EL (cell line): ENCODE results near the gene DENND1A.

ENCODE experiments used
- DNase-seq: peaks from one replicate; pipeline ENCODE4 v3.0.0-alpha.2; 2016

Gene DENND1A

DNA sequence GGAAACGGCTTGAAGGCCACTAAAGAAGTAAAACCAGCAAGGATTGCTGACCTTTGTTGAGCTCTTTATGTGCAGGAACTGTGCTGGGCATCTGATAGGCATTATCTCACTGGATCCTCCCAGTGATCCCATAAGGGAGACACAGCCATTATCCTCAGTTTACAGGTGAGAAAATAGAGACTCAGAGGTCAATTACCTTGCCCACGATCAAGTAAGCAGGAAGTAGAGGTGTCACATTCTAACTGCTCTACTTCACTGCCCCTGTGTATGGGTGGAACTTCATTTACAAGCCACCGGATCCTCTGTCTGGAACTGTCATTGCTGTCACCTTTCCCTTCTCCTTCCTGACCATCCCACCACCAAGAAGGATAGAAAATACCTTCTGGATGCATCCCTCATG lies 325.1 kb downstream of the DENND1A start:
- no peak for DNase-seq

DNA sequence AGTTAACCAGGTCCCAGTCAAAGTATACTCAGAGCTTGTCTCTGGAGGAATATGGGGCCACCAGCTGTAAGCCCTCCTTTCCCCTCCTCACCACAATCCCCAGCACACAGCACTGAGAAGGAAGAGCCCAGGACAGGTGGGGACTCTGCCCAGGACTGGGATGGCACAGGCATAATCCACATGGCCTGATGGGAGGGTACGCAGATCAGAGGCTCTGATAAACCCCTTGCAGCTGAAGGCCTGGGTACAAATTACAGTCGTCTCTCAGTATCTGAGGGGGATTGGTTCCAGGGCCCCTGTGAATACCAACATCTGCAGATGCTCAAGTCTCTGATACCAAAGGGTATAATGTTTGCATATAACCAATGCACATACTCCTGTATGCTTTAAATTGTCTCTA lies 328.1 kb downstream of the DENND1A start:
- DNase-seq = no peak

GRCh38 chr9:123599781-123600180 lies 330.1 kb downstream of the DENND1A start:
- no peak for DNase-seq

DNA sequence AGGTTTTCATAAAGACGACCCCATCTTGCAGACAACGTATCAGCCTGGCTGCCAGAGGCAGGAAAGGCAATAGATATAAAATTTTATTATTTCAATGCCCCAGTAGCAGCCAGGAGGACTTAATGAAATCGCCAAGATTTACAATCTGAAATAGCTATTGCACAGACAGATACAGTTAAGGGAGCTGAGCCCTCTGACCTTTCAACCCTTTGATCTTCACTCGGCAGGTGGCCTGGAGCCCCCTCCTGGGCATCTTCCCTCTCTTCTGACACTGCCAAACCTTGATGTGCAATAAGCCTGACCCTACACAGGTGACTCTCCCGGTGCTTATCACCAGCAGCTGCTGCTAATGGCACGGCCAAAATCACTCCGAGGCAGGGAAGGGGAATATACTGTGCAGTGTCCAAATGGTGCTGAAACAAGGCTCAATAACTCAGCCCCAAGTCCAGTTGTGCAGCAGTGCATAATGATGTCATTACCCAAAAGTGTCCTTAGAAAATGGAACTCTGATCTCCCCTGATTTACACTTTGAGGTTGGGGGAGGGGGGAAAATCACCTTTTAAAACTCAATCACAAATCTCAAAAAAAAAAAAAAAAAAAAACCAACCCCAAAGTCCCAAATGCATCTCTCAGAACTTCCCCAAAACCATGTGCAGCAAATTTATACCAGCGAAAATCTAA lies 331.9 kb downstream of the DENND1A start:
- DNase-seq = no peak

DNA sequence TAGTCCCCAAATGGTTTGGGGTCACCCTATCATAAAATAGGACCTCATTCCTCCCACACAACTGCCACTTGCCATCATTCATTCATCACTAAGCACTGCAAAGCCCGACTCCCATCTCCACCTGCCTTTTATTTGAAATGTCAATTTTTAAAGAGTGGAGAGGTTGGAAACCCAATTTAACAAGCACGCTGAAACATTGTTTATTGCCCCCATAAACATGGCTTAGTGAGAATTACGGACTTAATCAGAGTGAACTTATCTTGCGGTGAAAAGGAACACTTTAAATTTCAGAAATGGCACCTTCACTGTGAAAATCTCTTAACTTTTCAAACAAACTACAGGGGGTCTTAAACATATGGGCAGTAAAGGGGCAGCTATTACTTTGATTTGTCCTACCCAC lies 332.9 kb downstream of the DENND1A start:
- DNase-seq = no peak

GRCh38 chr9:123591283-123591682 lies 338.6 kb downstream of the DENND1A start:
- no peak for DNase-seq

GRCh38 chr9:123590499-123590898 lies 339.4 kb downstream of the DENND1A start:
- DNase-seq = no peak

- no peak for DNase-seq
Observed at GRCh38 chr9:123589361-123590239, 340.3 kb downstream of the DENND1A start.

- DNase-seq = no peak
Observed at GRCh38 chr9:123586275-123586674, 343.7 kb downstream of the DENND1A start.

DNA sequence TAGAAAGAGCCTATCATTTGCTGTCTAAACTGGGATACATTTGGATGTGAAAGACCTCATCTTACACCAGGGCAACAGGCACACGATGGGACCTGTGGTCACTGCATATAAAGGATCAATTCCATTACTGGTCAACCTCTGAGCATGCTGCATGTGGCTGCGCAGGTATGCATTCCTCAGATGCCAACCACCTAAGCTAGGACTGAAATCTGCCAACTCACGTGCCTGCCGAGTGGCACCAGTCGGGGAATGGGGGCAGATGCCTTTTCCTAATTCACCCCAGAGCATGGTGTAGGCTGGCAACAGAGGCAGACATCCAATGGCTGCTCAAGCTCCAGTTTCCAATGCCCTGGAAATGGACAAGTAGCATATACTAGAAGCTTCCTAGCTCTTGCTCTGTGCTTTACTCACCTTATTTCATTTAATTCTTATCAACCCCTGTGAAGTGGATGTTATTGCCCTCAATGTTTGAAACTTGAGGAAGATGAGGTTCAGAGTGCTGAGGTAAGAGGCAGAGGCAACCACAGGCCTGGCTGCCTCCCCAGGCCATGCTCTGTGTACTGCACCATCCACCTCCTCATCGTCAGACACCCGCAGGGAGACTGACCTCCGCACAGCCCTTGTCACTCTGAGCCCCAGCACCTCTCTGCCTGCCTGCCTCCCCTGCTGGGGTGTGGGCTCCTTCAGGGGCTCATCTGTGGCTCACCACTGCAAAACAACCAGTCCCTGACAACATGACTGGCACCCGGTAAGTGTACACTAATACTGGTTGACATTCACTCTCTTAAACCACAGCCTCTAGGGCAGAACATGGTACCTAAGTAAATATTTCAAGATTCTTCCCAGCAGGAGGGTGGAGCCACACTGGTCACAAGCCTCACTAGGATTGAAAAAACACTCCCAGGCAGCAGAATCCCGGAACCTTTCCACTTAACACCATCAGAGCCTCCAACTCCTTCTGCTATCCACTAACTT lies 345.4 kb downstream of the DENND1A start:
- DNase-seq = no peak

- DNase-seq = no peak
Observed at GRCh38 chr9:123583646-123584045, 346.3 kb downstream of the DENND1A start.

GRCh38 chr9:123571240-123571639 lies 358.7 kb downstream of the DENND1A start:
- no peak for DNase-seq

- DNase-seq = peak; percentile 37
Observed at GRCh38 chr9:123568691-123569688, 360.9 kb downstream of the DENND1A start.

- no peak for DNase-seq
Observed at GRCh38 chr9:123567013-123567412, 362.9 kb downstream of the DENND1A start.

DNA sequence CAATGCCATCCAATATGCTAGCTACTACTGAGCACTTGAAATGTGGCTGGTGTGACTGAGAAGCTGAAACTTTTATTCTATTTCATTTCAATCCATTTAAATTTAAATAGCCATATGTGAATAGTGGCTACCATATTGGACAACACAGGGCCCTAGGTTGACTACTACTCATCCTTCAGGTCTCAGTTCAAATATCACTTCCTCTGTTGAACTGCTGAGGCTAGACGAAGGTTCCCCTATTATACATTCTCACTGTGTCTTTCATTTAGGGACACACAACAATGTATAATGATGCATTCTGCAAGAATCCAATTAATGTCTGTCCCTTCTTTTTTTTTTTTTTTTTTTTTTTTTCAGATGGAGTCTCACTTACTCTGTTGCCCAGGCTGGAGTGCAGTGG lies 365.3 kb downstream of the DENND1A start:
- no peak for DNase-seq

GRCh38 chr9:123562844-123563346 lies 367.0 kb downstream of the DENND1A start:
- peak; percentile 84 for DNase-seq

DNA sequence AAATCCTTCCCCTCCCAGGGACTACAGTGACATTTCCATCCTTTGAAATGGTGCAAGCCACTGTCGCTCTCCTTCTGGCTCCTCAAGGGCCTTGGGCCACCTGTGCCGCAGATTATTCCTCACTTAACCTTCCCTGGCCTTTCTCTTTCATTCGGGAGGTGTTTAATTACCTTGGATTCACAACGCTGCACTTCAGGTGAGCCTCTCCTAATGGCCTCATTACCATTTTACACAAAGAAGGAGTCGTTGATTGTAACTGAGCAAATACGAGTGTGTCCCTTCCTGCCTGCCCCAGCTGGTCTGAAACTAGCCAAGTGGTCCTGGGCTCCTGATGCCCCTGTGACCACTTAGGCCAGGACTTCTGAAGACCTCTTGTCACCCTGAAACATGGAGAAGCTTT lies 368.9 kb downstream of the DENND1A start:
- DNase-seq = no peak

DNA sequence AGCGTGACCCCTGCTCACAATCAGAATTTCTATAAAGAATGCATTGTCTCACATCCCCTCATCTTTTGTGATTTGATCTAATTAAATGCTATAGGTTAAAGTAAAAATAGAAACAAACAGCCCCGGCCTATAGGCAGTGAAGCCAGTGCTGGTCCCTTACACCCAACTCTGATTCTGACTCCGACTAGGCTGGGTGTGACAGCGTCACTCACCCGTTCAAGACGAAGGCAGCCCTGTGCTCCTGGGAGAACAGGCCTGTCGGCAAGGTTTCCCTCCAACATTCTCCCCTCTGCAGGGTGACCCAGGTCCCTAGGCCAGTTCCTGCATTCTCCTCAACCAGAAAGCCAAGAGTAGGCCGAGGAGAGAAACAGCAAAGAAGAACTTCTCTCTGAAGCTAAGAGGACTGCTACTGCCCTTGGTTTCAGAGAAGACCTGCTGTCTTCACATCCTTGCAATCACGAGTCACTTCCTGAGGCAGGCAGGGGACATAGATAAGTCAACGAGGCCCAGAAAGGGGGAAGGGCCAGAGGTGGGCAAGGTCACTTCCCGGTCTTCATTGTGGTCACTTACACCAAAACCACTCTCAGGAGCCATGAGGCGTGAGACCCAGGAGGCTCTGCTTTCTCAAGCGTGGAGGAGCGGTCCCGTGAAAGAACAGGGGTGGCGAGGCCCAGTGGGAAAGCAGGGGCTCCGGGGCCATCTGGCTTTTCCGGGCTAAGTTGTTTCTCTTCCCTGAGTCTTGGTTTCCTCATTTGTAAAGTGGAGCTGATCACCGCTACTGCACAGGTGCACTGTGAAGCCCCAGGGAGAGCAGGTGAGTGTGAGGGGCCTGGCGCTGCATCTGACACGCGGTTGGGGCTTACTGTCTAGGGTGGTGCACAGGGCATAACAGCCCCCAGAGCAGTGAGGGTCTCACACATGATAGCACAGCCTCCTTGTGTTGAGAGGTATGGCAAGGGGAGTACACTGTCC lies 373.2 kb downstream of the DENND1A start:
- DNase-seq = peak; percentile 41

- no peak for DNase-seq
Observed at GRCh38 chr9:123555646-123556045, 374.3 kb downstream of the DENND1A start.

DNA sequence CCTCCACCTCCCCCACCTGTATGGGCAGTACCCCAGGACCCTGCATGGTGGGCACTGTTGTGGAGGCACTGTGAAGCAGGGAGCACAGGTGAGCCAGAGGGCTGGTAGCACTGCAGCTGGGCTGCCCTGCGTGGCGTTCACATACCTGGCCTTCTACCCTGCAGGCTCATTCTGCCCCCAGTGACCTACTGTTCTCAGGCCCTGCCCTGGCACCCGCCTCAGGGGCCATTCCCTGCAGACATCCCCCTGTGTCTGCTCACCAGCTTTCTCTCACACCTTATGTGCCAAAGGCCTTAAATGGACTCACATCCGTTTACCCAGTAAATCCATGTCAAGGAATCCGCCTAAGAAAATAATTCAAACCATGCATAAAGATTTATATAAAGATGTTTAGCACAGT lies 377.4 kb downstream of the DENND1A start:
- DNase-seq = no peak
